HepG2 (cell line): Measurements from ENCODE around the gene ISOC2. TPM values are rescaled to one million over a fixed set of nuclear protein-coding genes. Genes with fewer than 3 reads are reported as not detected.

Source experiments
- CHD4 ChIP-seq: fragments of 200-600 bp; sonication (generic); IDR thresholded peaks from 2 replicates; pipeline ENCODE4 v1.7.0; 2017; ENCODE audit warnings: mild to moderate bottlenecking, low read length, borderline replicate concordance
- EED ChIP-seq: sonication (generic); formaldehyde crosslinking; IDR thresholded peaks from 2 replicates; pipeline ENCODE4 v1.5.0; 2020; ENCODE audit warnings: mild to moderate bottlenecking, missing genetic modification reagents
- HNF1A ChIP-seq, 2 experiments: sonication (generic) in 1 of 2; formaldehyde crosslinking in 1 of 2; IDR thresholded peaks; 2 replicates each; pipeline versions ENCODE4 v1.4.0 to v1.6.1; 2016 to 2020; ENCODE audit warnings: borderline replicate concordance in 1 of 2, low read depth in 1 of 2, mild to moderate bottlenecking in 1 of 2, missing genetic modification reagents in 1 of 2
- HOXD1 ChIP-seq: sonication (generic); formaldehyde crosslinking; IDR thresholded peaks from 2 replicates; pipeline ENCODE4 v1.5.0; 2020; ENCODE audit warnings: missing genetic modification reagents
- MED8 ChIP-seq: sonication (generic); formaldehyde crosslinking; IDR thresholded peaks from 2 replicates; pipeline ENCODE4 v1.8.1; 2023; ENCODE audit warnings: mild to moderate bottlenecking, missing genetic modification reagents; ENCODE audit not compliant: insufficient replicate concordance
- MXI1 ChIP-seq: IDR thresholded peaks from 3 replicates; pipeline ENCODE4 v1.6.1; 2012; ENCODE audit warnings: low read depth, low read length, inconsistent platforms, borderline replicate concordance
- NR2F2 ChIP-seq: IDR thresholded peaks from 2 replicates; pipeline ENCODE4 v1.6.1; 2012; ENCODE audit warnings: low read depth, inconsistent platforms, borderline replicate concordance
- PHF8 ChIP-seq: sonication (generic); formaldehyde crosslinking; IDR thresholded peaks from 2 replicates; pipeline ENCODE4 v1.5.0; 2020; ENCODE audit warnings: missing genetic modification reagents
- POLR2AphosphoS2 ChIP-seq: IDR thresholded peaks from 2 replicates; pipeline ENCODE4 v1.6.1; 2011; ENCODE audit warnings: low read depth, low read length, improper control_type of control experiment
- PTBP1 ChIP-seq: fragments of 200-400 bp; formaldehyde crosslinking; IDR thresholded peaks from 2 replicates; pipeline ENCODE4 v1.6.1; 2018; ENCODE audit warnings: low read length, low read depth; ENCODE audit not compliant: poor library complexity, severe bottlenecking
- SAFB2 ChIP-seq: sonication (generic); formaldehyde crosslinking; IDR thresholded peaks from 2 replicates; pipeline ENCODE4 v1.5.1; 2020; ENCODE audit warnings: missing genetic modification reagents, low read depth, mild to moderate bottlenecking, borderline replicate concordance
- SAP130 ChIP-seq: IDR thresholded peaks from 2 replicates; pipeline ENCODE4 v1.6.1; 2016; ENCODE audit warnings: low read depth
- SKI ChIP-seq: fragments of 450-650 bp; IDR thresholded peaks from one replicate; pipeline ENCODE4 v1.6.1; 2018; ENCODE audit warnings: mild to moderate bottlenecking; ENCODE audit not compliant: partially characterized antibody
- SYNCRIP ChIP-seq: fragments of 200-400 bp; formaldehyde crosslinking; IDR thresholded peaks from 2 replicates; pipeline ENCODE4 v1.6.1; 2018; ENCODE audit warnings: mild to moderate bottlenecking, low read depth, low read length; ENCODE audit not compliant: insufficient read depth
- TMF1 ChIP-seq: sonication (generic); formaldehyde crosslinking; IDR thresholded peaks from 2 replicates; pipeline ENCODE4 v1.8.1; 2022; ENCODE audit warnings: low read depth, missing genetic modification reagents
- XBP1 ChIP-seq: sonication (generic); formaldehyde crosslinking; IDR thresholded peaks from 2 replicates; pipeline ENCODE4 v1.5.0; 2020; ENCODE audit warnings: missing genetic modification reagents
- ZBTB1 ChIP-seq: sonication (generic); formaldehyde crosslinking; IDR thresholded peaks from 2 replicates; pipeline ENCODE4 v1.4.0; 2020; ENCODE audit warnings: missing genetic modification reagents, borderline replicate concordance
- ZFP1 ChIP-seq: IDR thresholded peaks from 2 replicates; pipeline ENCODE4 v1.6.1; 2016
- ZFP62 ChIP-seq: sonication (generic); formaldehyde crosslinking; IDR thresholded peaks from 2 replicates; pipeline ENCODE4 v1.4.0; 2020; ENCODE audit warnings: missing genetic modification reagents
- ZIK1 ChIP-seq: sonication (generic); formaldehyde crosslinking; IDR thresholded peaks from 2 replicates; pipeline ENCODE4 v1.5.0; 2020; ENCODE audit warnings: mild to moderate bottlenecking, low read depth, missing genetic modification reagents, borderline replicate concordance
- ZMYM4 ChIP-seq: sonication (generic); formaldehyde crosslinking; IDR thresholded peaks from 2 replicates; pipeline ENCODE4 v1.8.1; 2023; ENCODE audit warnings: mild to moderate bottlenecking, missing genetic modification reagents
- ZNF224 ChIP-seq: sonication (generic); formaldehyde crosslinking; IDR thresholded peaks from 2 replicates; pipeline ENCODE4 v1.5.0; 2020; ENCODE audit warnings: mild to moderate bottlenecking, missing genetic modification reagents
- ZNF501 ChIP-seq: sonication (generic); formaldehyde crosslinking; IDR thresholded peaks from 2 replicates; pipeline ENCODE4 v1.5.1; 2020; ENCODE audit warnings: mild to moderate bottlenecking, moderate library complexity, missing genetic modification reagents
- ZNF614 ChIP-seq: IDR thresholded peaks from 2 replicates; pipeline ENCODE4 v1.6.1; 2018; ENCODE audit warnings: missing biosample characterization, missing genetic modification reagents, inconsistent platforms, borderline replicate concordance
- ZNF7 ChIP-seq: IDR thresholded peaks from 2 replicates; pipeline ENCODE4 v1.6.1; 2016; ENCODE audit warnings: missing biosample characterization, missing genetic modification reagents
- ZNF713 ChIP-seq: sonication (generic); formaldehyde crosslinking; IDR thresholded peaks from 2 replicates; pipeline ENCODE4 v1.4.0; 2020; ENCODE audit warnings: mild to moderate bottlenecking, missing genetic modification reagents
- ZNF766 ChIP-seq: sonication (generic); formaldehyde crosslinking; IDR thresholded peaks from 2 replicates; pipeline ENCODE4 v1.5.0; 2020; ENCODE audit warnings: missing genetic modification reagents, borderline replicate concordance
- ZNF792 ChIP-seq: IDR thresholded peaks from 2 replicates; pipeline ENCODE4 v1.6.1; 2016
- ZNF850 ChIP-seq: sonication (generic); formaldehyde crosslinking; conservative IDR thresholded peaks from 2 replicates; pipeline ENCODE4 v1.9.0; 2021; ENCODE audit warnings: mild to moderate bottlenecking, missing genetic modification reagents
- polyA plus RNA-seq, 8 experiments: library from polyadenylated mRNA; depleted of rRNA in 3 of 8; stranded (reverse) in 7 of 8; unstranded in 1 of 8; fragments of >200 nt; fragmentation: Illumina TruSeq in 4 of 8; extraction: Trizol in 4 of 8; gene quantifications; 2 replicates each; pipeline versions ENCODE4 v1.2.1 to v1.2.3, GENCODE V29; 2011 to 2016; ENCODE audit warnings: low read depth in 4 of 8, missing spikeins in 1 of 8, mixed read lengths in 1 of 8; ENCODE audit not compliant: insufficient read depth in 1 of 8
- total RNA-seq, 5 experiments: library from RNA; depleted of rRNA; stranded (reverse); fragments of >200 nt; fragmentation: Illumina TruSeq; extraction: Trizol; gene quantifications; 2 replicates each; pipeline ENCODE4 v1.2.3, GENCODE V29; 2016; ENCODE audit warnings: low read depth in 1 of 5

The ISOC2 gene
- total and polyA plus RNA-seq, 2 of the 13 experiments (the other 11 are each of a cell fraction or from before 2014, with no cell fraction given) = 76.8 to 105 TPM

- no peak for TF ChIP-seq HNF1A (IDR thresholded peaks at IDR 0.05; ENCODE audit: low read depth)
- peak; percentile 65 for TF ChIP-seq HNF1A (CRISPR knock-in tag; IDR thresholded peaks at IDR 0.05; ENCODE audit: borderline replicate concordance)
- TF ChIP-seq PHF8 (CRISPR knock-in tag) = peak; percentile 68
- TF ChIP-seq ZMYM4 (CRISPR knock-in tag) = peak; percentile 93
- TF ChIP-seq SAFB2 = no peak
- TF ChIP-seq POLR2AphosphoS2 = no peak
- no peak for TF ChIP-seq ZNF7 (CRISPR knock-in tag)
- no peak for TF ChIP-seq SYNCRIP
- TF ChIP-seq MXI1 = no peak; the same call in 2 of the 3 replicates
- no peak for TF ChIP-seq CHD4
- TF ChIP-seq ZNF713 (CRISPR knock-in tag) = no peak
- peak; percentile 59; the same call in 1 of the 2 replicates for TF ChIP-seq ZIK1
- TF ChIP-seq MED8 (CRISPR knock-in tag) = peak; percentile 76
- no peak for TF ChIP-seq ZFP1 (CRISPR knock-in tag)
- TF ChIP-seq NR2F2 = no peak
- TF ChIP-seq ZNF224 (CRISPR knock-in tag) = 0 out of 2 replicates have a peak, but pooled peaks have one; percentile 61
- no peak; the same call in 1 of the 2 replicates for TF ChIP-seq TMF1 (CRISPR knock-in tag)
- no peak; the same call in 1 of the 2 replicates for TF ChIP-seq EED
- peak; percentile 63; the same call in 1 of the 2 replicates for TF ChIP-seq XBP1 (CRISPR knock-in tag)
- TF ChIP-seq SKI = no peak
- TF ChIP-seq PTBP1 = no peak
- TF ChIP-seq ZBTB1 (CRISPR knock-in tag) = no peak
- TF ChIP-seq SAP130 (CRISPR knock-in tag) = peak; percentile 64
- no peak for TF ChIP-seq HOXD1 (CRISPR knock-in tag)
- TF ChIP-seq ZNF501 (CRISPR knock-in tag) = peak; percentile 90
- TF ChIP-seq ZNF792 (CRISPR knock-in tag) = no peak
- no peak for TF ChIP-seq ZNF766
- TF ChIP-seq ZNF850 (CRISPR knock-in tag) = no peak
- TF ChIP-seq ZFP62 (CRISPR knock-in tag) = no peak
- TF ChIP-seq ZNF614 (CRISPR knock-in tag) = no peak
Measured at GRCh38 chr19:55407800-55408532, 53.5 kb downstream of the ISOC2 start (continued).
